GM12873 (cell line): Measurements from ENCODE around the gene KRTAP3-1.

Experiments
- TF ChIP-seq, protein P1 (sequence below): IDR thresholded peaks from 2 replicates; pipeline ENCODE4 v1.5.1; 2012; ENCODE audit warnings: low read depth, mild to moderate bottlenecking, moderate library complexity, low read length, control low read depth; ENCODE audit not compliant: insufficient read depth; ENCODE audit errors: missing control alignments

The KRTAP3-1 gene

DNA sequence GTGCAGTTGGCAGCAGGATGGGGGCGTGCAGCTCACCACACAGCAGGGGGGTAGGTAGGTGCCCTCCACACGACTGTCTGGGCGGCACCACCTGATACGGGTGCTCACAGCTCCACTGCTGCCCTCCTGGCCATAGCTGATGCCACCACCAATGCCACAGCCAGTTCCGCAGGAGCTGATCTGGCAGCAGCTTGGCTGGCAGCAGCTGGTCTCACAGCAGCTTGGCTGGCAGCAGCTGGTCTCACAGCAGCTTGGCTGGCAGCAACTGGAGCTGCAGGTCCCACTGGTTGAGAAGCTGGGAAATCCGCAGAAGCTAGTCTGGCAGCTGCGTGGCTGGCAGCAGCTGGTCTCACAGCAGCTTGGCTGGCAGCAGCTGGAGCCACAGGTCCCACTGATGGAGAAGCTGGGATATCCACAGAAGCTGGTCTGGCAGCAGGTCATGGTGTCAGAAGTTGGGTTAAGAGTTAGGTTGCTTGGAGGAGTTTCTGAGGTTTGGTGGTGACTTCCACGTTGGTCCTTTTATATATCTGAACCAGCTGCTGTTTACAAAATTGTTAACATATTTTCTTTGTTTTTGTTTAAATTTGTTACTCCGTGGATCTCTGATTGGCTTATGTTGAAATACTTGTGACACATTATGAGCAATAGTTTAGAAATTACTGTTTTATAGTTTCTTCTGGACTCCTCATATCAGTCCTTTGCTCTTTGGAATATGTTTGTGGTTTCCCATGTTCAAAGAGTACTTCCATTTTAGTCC is 18.0 kb upstream of the KRTAP3-1 start, which contains the start of gene KRTAP1-5:
Gene KRTAP1-5, minus strand, starts transcription at position 494 of the 757 bp plus-strand sequence. Its CDS starts 53 bp downstream, at position 441.
- TF ChIP-seq, protein P1, sequence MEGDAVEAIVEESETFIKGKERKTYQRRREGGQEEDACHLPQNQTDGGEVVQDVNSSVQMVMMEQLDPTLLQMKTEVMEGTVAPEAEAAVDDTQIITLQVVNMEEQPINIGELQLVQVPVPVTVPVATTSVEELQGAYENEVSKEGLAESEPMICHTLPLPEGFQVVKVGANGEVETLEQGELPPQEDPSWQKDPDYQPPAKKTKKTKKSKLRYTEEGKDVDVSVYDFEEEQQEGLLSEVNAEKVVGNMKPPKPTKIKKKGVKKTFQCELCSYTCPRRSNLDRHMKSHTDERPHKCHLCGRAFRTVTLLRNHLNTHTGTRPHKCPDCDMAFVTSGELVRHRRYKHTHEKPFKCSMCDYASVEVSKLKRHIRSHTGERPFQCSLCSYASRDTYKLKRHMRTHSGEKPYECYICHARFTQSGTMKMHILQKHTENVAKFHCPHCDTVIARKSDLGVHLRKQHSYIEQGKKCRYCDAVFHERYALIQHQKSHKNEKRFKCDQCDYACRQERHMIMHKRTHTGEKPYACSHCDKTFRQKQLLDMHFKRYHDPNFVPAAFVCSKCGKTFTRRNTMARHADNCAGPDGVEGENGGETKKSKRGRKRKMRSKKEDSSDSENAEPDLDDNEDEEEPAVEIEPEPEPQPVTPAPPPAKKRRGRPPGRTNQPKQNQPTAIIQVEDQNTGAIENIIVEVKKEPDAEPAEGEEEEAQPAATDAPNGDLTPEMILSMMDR: no peak

DNA sequence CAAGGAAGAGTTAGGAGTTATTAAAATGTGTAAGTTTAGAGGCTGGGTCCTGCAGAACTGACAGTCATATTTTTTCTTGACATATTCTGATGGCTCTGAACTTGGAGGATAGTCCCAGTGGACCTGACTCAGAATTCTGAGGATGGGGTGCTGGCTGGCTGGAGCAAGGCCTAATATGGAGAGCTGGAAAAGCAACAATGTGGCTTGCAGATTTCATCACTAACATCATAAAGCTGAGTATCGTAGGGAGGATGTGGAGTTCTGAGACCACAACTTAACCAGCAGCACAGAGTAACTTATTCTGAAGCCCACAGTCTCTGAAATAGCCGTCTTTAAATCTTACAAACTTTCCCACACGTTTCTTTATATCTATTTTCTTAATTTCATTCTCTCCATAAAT is 15.8 kb upstream of the KRTAP3-1 start:
- TF ChIP-seq, protein P1: no peak

DNA sequence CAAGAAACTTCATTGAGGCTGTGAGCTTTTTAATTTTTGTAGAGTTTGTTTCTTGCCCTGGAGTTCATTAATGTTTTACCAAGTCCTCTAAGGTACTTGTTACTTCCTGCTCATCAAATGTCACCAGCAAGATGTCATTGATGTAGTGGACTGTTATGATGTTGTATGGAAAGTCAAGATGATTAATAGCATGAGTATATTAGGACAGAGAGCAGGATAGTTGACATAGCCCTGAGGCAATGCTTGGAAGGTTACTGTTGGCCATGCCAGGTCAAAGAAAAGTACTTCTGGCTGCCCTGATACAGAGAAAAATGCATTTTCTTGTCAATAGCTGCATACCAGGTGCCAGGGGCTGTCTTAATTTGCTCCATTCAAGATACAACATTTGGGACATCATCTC is 11.4 kb upstream of the KRTAP3-1 start:
- TF ChIP-seq, protein P1: no peak

DNA sequence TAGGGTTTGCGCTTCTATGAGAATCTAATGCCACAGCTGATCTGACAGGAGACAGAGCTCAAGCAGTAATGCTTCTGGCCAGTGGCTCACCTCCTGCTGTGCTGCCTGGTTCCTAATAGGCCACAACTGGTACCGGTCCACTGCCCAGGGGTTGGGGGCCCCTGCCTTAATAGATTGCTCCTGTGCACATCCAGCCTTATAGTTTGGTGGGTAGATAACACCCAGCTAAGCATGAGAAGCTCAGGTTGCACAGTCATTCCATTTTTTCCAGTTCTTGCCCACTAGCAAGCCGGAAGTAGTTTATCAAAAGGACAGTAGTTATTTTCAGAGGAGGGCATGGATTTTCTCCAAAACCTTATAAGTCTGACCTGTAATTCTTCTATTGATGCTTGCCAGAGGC is 10.5 kb upstream of the KRTAP3-1 start:
- TF ChIP-seq, protein P1: no peak

DNA sequence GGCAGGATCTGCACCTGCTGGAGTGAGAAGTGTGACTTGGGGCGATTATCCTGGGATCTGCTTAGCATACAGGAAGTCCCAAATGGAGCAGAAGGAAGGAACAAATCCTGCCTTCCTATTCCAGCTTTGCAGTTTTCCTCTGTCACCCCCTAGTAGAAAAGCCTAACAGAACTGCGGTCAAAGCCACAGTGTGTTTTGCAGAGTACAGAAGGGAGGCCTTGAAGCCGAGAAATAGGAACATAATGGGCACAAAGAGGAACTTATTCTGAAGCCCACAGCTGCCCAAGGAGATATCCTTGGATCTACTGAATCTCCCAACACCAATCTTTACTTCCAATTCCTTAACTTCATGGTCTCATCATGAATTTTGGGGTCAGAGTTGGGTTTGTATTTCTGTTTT is 9.6 kb upstream of the KRTAP3-1 start:
- TF ChIP-seq, protein P1: no peak

DNA sequence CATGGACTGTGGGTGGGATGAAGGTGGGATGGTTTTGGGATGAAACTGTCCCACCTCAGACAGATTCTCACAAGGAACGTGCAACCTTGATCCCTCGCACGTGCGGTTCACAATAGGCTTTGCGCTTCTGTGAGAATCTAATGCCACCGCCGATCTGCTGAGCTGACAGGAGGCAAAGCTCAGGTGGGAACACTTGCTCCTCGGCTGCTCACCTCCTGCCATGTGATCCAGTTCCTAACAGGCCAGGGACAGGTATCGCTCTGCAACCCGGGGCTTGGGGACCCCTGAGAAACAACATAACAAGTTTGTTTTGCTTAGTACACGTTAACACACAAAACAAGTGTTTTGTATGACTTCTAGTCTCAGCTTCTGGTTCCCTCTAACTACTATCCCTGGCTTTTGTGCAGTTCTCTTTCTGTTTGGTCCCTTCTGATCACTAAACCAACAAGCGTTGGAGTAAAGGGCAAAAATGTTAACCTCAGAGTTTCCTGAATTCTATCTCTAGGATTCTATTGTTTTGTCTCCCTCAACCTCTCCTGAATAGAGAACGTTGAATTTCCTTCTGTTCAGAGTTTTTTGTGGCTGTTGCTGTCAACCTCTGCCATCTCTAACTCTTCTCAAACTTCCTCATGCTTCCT is 7.8 kb upstream of the KRTAP3-1 start:
- TF ChIP-seq, protein P1: no peak

DNA sequence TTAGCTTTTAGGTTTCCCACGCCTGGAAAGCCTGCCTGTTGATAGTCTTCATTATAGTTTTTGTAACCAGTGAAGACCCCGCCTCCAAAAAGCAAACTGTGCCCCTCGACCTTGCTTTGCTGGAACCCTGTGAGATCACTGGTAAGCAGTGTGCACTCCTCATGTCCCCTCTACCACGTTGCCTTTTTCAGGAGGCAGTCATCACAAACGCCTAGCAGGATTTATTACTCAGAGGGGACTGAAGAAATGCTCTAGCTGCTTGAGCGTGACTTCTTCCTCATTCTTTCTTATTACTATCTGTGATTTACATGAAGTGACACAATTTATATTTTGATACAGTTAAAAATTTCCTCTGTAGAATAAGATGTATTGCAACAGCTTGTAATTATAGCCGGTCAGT is 6.5 kb upstream of the KRTAP3-1 start:
- TF ChIP-seq, protein P1: no peak
